ENCODE measurements around the gene CBR3. TPM values are rescaled to one million over a fixed set of nuclear protein-coding genes. Genes with fewer than 3 reads are reported as not detected.

The CBR3 gene
- total RNA-seq (2021) (4.2 to 12.9 TPM (median 5.2 TPM) in 3 replicates), Bru-seq, nascent RNA (percentile 39 among the genes with signal in this experiment)
- long read RNA-seq, experiment 1, transcript CBR3-201 (3 exons, 1,169 nt) = major isoform, 13 of 16 reads
- long read RNA-seq, experiment 1, partial matches to known transcripts = 0 of 16 reads
- long read RNA-seq, experiment 1, other reads (novel, unspliced or antisense) = 3 of 16 reads
- long read RNA-seq, experiment 2, transcript CBR3-201 (3 exons, 1,169 nt) = major isoform, 9 of 9 reads
- long read RNA-seq, experiment 2, partial matches to known transcripts = 0 of 9 reads
- long read RNA-seq, experiment 2, other reads (novel, unspliced or antisense) = 0 of 9 reads
- long read RNA-seq, experiment 3, partial matches to known transcripts = 0 of 1 reads
- long read RNA-seq, experiment 3, other reads (novel, unspliced or antisense) = 0 of 1 reads

DNA sequence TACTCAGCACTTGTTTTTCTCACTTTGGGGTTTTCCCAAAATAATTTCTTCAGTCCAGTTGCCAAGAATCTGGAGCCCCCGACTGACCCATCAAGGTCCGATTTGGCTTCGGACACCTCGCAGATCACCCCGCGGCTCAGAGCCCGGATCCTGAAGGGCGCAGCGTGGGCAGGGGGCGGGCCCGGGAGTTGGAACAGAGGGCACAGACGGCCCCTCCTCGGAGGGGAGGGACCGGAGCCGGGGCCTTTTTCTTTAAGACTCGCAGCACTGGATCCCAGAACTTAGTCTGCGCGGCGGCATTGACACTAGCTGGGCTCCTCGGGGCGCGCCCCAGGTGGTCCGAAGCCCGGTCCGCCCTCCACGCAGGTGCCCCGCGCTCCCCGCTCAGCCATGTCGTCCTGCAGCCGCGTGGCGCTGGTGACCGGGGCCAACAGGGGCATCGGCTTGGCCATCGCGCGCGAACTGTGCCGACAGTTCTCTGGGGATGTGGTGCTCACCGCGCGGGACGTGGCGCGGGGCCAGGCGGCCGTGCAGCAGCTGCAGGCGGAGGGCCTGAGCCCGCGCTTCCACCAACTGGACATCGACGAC lies at the start of gene CBR3:
CBR3 (plus strand) TSS at position 277 of the 588 bp plus-strand sequence; CDS start at position 391, 114 bp downstream.
- no peaks in the 10 kb centered on the region for H3K36me3 Mint-ChIP-seq
- ChIA-PET POLR2A (no interaction called here), CTCF (interaction anchor here (3.9 kb wide), 1 partner anchor 9 kb away, joined by 19 read pairs; no protein-coding TSS in a partner anchor)
- ATAC-seq (peak; percentile 4; the same call in 1 of the 2 replicates), DNase-seq (ENCODE audit: low spot score) (peak; percentile 30)
- H3K9me3 Mint-ChIP-seq = no peaks in the 10 kb centered on the region
- H3K4me1 Mint-ChIP-seq = peaks cover 37% of the 10 kb centered on the region
- H3K27me3 Mint-ChIP-seq (ENCODE audit: low read depth) = peaks cover 46% of the 10 kb centered on the region
- peak within 1 kb of the TSS; percentile 81 for H3K4me3 Mint-ChIP-seq
- no peak within 1 kb of the TSS; the same call in 1 of the 2 replicates for H3K27ac Mint-ChIP-seq
- TF ChIP-seq, protein P1, sequence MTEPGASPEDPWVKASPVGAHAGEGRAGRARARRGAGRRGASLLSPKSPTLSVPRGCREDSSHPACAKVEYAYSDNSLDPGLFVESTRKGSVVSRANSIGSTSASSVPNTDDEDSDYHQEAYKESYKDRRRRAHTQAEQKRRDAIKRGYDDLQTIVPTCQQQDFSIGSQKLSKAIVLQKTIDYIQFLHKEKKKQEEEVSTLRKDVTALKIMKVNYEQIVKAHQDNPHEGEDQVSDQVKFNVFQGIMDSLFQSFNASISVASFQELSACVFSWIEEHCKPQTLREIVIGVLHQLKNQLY (CRISPR knock-in tag; IDR thresholded peaks at IDR 0.05) = no peak
- TF ChIP-seq MXD4 (CRISPR knock-in tag; IDR thresholded peaks at IDR 0.05; ENCODE audit: borderline replicate concordance) (no peak), RELA (CRISPR knock-in tag; IDR thresholded peaks at IDR 0.05; ENCODE audit: borderline replicate concordance) (no peak), SMAD3 (CRISPR knock-in tag; IDR thresholded peaks at IDR 0.05; ENCODE audit: borderline replicate concordance) (no peak), ZNF423 (CRISPR knock-in tag; IDR thresholded peaks at IDR 0.05) (peak; percentile 53), SP1 (CRISPR knock-in tag; conservative IDR thresholded peaks at IDR 0.05) (peak; percentile 31; the same call in 1 of the 2 replicates), ZNF121 (CRISPR knock-in tag; IDR thresholded peaks at IDR 0.05) (peak; percentile 45; the same call in 1 of the 2 replicates), ESRRA (CRISPR knock-in tag; IDR thresholded peaks at IDR 0.05; ENCODE audit: borderline replicate concordance) (0 out of 2 replicates have a peak, but pooled peaks have one; percentile 27), IRF2 (CRISPR knock-in tag; IDR thresholded peaks at IDR 0.05; ENCODE audit: borderline replicate concordance, low read depth) (no peak), FOXK1 (CRISPR knock-in tag; IDR thresholded peaks at IDR 0.05) (0 out of 2 replicates have a peak, but pooled peaks have one; percentile 48), CREB1 (CRISPR knock-in tag; IDR thresholded peaks at IDR 0.05) (no peak), ETV6 (CRISPR knock-in tag; IDR thresholded peaks at IDR 0.05) (no peak), OVOL2 (CRISPR knock-in tag; IDR thresholded peaks at IDR 0.05; ENCODE audit: borderline replicate concordance) (no peak)
- TF ChIP-seq, protein P2, sequence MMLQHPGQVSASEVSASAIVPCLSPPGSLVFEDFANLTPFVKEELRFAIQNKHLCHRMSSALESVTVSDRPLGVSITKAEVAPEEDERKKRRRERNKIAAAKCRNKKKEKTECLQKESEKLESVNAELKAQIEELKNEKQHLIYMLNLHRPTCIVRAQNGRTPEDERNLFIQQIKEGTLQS (CRISPR knock-in tag; conservative IDR thresholded peaks at IDR 0.05) = no peak
- TF ChIP-seq, protein P3, sequence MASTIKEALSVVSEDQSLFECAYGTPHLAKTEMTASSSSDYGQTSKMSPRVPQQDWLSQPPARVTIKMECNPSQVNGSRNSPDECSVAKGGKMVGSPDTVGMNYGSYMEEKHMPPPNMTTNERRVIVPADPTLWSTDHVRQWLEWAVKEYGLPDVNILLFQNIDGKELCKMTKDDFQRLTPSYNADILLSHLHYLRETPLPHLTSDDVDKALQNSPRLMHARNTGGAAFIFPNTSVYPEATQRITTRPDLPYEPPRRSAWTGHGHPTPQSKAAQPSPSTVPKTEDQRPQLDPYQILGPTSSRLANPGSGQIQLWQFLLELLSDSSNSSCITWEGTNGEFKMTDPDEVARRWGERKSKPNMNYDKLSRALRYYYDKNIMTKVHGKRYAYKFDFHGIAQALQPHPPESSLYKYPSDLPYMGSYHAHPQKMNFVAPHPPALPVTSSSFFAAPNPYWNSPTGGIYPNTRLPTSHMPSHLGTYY (CRISPR knock-in tag; IDR thresholded peaks at IDR 0.05) = no peak
- TF ChIP-seq, protein P4, sequence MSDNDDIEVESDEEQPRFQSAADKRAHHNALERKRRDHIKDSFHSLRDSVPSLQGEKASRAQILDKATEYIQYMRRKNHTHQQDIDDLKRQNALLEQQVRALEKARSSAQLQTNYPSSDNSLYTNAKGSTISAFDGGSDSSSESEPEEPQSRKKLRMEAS (CRISPR knock-in tag; IDR thresholded peaks at IDR 0.05) = 0 out of 2 replicates have a peak, but pooled peaks have one; percentile 11
- TF ChIP-seq, protein P5, sequence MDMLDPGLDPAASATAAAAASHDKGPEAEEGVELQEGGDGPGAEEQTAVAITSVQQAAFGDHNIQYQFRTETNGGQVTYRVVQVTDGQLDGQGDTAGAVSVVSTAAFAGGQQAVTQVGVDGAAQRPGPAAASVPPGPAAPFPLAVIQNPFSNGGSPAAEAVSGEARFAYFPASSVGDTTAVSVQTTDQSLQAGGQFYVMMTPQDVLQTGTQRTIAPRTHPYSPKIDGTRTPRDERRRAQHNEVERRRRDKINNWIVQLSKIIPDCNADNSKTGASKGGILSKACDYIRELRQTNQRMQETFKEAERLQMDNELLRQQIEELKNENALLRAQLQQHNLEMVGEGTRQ (CRISPR knock-in tag; IDR thresholded peaks at IDR 0.05) = no peak
- TF ChIP-seq, protein P6, sequence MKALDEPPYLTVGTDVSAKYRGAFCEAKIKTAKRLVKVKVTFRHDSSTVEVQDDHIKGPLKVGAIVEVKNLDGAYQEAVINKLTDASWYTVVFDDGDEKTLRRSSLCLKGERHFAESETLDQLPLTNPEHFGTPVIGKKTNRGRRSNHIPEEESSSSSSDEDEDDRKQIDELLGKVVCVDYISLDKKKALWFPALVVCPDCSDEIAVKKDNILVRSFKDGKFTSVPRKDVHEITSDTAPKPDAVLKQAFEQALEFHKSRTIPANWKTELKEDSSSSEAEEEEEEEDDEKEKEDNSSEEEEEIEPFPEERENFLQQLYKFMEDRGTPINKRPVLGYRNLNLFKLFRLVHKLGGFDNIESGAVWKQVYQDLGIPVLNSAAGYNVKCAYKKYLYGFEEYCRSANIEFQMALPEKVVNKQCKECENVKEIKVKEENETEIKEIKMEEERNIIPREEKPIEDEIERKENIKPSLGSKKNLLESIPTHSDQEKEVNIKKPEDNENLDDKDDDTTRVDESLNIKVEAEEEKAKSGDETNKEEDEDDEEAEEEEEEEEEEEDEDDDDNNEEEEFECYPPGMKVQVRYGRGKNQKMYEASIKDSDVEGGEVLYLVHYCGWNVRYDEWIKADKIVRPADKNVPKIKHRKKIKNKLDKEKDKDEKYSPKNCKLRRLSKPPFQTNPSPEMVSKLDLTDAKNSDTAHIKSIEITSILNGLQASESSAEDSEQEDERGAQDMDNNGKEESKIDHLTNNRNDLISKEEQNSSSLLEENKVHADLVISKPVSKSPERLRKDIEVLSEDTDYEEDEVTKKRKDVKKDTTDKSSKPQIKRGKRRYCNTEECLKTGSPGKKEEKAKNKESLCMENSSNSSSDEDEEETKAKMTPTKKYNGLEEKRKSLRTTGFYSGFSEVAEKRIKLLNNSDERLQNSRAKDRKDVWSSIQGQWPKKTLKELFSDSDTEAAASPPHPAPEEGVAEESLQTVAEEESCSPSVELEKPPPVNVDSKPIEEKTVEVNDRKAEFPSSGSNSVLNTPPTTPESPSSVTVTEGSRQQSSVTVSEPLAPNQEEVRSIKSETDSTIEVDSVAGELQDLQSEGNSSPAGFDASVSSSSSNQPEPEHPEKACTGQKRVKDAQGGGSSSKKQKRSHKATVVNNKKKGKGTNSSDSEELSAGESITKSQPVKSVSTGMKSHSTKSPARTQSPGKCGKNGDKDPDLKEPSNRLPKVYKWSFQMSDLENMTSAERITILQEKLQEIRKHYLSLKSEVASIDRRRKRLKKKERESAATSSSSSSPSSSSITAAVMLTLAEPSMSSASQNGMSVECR (CRISPR knock-in tag; IDR thresholded peaks at IDR 0.05; ENCODE audit: borderline replicate concordance) = no peak
- TF ChIP-seq, protein P7, sequence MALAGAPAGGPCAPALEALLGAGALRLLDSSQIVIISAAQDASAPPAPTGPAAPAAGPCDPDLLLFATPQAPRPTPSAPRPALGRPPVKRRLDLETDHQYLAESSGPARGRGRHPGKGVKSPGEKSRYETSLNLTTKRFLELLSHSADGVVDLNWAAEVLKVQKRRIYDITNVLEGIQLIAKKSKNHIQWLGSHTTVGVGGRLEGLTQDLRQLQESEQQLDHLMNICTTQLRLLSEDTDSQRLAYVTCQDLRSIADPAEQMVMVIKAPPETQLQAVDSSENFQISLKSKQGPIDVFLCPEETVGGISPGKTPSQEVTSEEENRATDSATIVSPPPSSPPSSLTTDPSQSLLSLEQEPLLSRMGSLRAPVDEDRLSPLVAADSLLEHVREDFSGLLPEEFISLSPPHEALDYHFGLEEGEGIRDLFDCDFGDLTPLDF (CRISPR knock-in tag; IDR thresholded peaks at IDR 0.05) = no peak
- TF ChIP-seq, protein P8, sequence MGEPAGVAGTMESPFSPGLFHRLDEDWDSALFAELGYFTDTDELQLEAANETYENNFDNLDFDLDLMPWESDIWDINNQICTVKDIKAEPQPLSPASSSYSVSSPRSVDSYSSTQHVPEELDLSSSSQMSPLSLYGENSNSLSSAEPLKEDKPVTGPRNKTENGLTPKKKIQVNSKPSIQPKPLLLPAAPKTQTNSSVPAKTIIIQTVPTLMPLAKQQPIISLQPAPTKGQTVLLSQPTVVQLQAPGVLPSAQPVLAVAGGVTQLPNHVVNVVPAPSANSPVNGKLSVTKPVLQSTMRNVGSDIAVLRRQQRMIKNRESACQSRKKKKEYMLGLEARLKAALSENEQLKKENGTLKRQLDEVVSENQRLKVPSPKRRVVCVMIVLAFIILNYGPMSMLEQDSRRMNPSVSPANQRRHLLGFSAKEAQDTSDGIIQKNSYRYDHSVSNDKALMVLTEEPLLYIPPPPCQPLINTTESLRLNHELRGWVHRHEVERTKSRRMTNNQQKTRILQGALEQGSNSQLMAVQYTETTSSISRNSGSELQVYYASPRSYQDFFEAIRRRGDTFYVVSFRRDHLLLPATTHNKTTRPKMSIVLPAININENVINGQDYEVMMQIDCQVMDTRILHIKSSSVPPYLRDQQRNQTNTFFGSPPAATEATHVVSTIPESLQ (CRISPR knock-in tag; IDR thresholded peaks at IDR 0.05) = no peak
- TF ChIP-seq, protein P9, sequence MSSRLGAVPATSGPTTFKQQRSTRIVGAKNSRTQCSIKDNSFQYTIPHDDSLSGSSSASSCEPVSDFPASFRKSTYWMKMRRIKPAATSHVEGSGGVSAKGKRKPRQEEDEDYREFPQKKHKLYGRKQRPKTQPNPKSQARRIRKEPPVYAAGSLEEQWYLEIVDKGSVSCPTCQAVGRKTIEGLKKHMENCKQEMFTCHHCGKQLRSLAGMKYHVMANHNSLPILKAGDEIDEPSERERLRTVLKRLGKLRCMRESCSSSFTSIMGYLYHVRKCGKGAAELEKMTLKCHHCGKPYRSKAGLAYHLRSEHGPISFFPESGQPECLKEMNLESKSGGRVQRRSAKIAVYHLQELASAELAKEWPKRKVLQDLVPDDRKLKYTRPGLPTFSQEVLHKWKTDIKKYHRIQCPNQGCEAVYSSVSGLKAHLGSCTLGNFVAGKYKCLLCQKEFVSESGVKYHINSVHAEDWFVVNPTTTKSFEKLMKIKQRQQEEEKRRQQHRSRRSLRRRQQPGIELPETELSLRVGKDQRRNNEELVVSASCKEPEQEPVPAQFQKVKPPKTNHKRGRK (CRISPR knock-in tag; IDR thresholded peaks at IDR 0.05; ENCODE audit: borderline replicate concordance) = no peak

Data from WTC11 (cell line).